Loucy (cell line): ENCODE results near the gene RNASET2.

Experiments used
- EZH2phosphoT487 ChIP-seq: fragments of 200-600 bp; IDR thresholded peaks from 2 replicates; pipeline ENCODE4 v1.6.1; 2018; ENCODE audit warnings: antibody characterized with exemption, mild to moderate bottlenecking, moderate library complexity, borderline replicate concordance
- TF ChIP-seq, protein P1 (sequence below): fragments of 200-600 bp; sonication (generic); conservative IDR thresholded peaks from 2 replicates; pipeline ENCODE4 v1.5.1; 2014; ENCODE audit warnings: mild to moderate bottlenecking, antibody characterized with exemption, low read length

DNA sequence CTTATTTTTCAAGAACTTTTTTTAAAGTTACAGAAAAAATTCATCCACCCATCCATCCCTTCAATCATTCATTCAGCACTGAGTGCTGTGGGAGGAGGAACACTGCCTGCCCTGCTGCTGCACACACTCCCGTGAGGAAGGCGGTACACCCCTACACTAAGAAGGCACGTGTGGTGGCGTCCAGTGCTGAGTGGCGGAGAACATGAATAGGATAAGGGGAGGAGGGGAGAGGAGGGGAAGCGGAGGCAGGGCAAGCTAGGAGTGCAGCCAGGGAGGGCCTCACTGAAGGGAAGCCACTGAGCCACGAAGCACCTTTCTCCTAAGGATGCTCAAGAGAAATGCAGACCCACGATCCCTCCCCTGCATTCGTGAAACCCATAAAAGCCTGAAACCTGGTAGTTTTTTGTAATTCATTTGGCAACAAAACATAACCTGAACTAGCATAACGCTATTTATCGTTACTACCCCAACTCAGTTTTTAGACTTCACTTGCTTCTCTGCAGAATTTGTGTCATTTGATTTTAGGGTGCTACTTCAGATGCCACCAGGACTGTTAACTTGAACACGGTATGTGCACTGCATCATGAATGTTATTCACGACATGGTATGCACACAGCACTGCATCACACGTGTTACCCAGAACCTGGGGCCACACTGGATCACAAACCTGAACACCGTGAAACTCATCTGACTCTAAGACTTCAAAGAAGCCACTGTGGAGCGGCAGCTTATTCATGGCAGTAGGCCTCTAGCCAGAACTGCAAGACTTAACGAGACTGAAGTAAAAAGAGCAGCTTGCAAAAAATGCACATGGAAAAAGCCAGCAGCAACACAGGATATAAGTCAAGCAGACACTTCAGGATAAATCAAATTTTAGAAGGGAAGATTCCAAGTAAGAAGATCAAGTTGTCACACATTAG is 3.5 kb downstream of the RNASET2 start:
- TF ChIP-seq, protein P1, sequence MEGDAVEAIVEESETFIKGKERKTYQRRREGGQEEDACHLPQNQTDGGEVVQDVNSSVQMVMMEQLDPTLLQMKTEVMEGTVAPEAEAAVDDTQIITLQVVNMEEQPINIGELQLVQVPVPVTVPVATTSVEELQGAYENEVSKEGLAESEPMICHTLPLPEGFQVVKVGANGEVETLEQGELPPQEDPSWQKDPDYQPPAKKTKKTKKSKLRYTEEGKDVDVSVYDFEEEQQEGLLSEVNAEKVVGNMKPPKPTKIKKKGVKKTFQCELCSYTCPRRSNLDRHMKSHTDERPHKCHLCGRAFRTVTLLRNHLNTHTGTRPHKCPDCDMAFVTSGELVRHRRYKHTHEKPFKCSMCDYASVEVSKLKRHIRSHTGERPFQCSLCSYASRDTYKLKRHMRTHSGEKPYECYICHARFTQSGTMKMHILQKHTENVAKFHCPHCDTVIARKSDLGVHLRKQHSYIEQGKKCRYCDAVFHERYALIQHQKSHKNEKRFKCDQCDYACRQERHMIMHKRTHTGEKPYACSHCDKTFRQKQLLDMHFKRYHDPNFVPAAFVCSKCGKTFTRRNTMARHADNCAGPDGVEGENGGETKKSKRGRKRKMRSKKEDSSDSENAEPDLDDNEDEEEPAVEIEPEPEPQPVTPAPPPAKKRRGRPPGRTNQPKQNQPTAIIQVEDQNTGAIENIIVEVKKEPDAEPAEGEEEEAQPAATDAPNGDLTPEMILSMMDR, result no peak
- TF ChIP-seq EZH2phosphoT487, result no peak
